Effector memory CD4-positive, alpha-beta T cell (primary cell): ENCODE data around the gene TMEM144.
"Not testable (repeated sequence)": the region's sequence is repeated elsewhere in the genome, so short reads cannot be mapped to it uniquely, and the experiment has no call there.

Experiments
- DNase-seq, 3 donors: peaks; one replicate each; pipeline ENCODE4 v3.0.0-alpha.2; 2020
- H3K27ac ChIP-seq: 2 replicates; pipeline ENCODE4 v1.7.0; 2013; ENCODE audit warnings: mild to moderate bottlenecking, low read length, moderate library complexity; ENCODE audit not compliant: insufficient read depth, poor library complexity, severe bottlenecking
- H3K27me3 ChIP-seq: replicated peaks from 2 replicates; pipeline ENCODE4 v1.7.0; 2013; ENCODE audit warnings: mild to moderate bottlenecking, low read length; ENCODE audit not compliant: insufficient read depth, control insufficient read depth, poor library complexity, severe bottlenecking
- H3K36me3 ChIP-seq: 2 replicates; pipeline ENCODE4 v1.7.0; 2013; ENCODE audit warnings: mild to moderate bottlenecking, low read length, moderate library complexity; ENCODE audit not compliant: control insufficient read depth, insufficient read depth
- H3K4me1 ChIP-seq: 2 replicates; pipeline ENCODE4 v1.7.0; 2013; ENCODE audit warnings: low read length, mild to moderate bottlenecking; ENCODE audit not compliant: control insufficient read depth, insufficient read depth, poor library complexity, severe bottlenecking
- H3K4me3 ChIP-seq: 2 replicates; pipeline ENCODE4 v1.7.0; 2013; ENCODE audit warnings: low read length, low read depth, mild to moderate bottlenecking; ENCODE audit not compliant: insufficient read depth, poor library complexity, severe bottlenecking
- H3K9me3 ChIP-seq: 2 replicates; pipeline ENCODE4 v1.7.0; 2013; ENCODE audit warnings: mild to moderate bottlenecking, low read length, moderate library complexity; ENCODE audit not compliant: control insufficient read depth

Gene TMEM144

GRCh38 chr4:158259955-158260575 is 49.8 kb downstream of the TMEM144 start:
- Histone ChIP-seq H3K4me1 (no peaks in the 10 kb centered on the region), H3K36me3 (no peaks in the 10 kb centered on the region), H3K4me3 (no peak overlapping the region), H3K27me3 (no peaks in the 10 kb centered on the region), H3K9me3 (no peaks in the 10 kb centered on the region), H3K27ac (no peak overlapping the region)
- no peak for DNase-seq

- Histone ChIP-seq H3K9me3 (no peaks in the 10 kb centered on the region), H3K4me1 (no peaks in the 10 kb centered on the region), H3K36me3 (no peaks in the 10 kb centered on the region), H3K4me3 (no peak overlapping the region), H3K27me3 (no peaks in the 10 kb centered on the region), H3K27ac (no peak overlapping the region)
- no peak for DNase-seq
These were observed 51.2 kb downstream of the TMEM144 start for GRCh38 chr4:158261480-158261879.

GRCh38 chr4:158268553-158268952 is 58.3 kb downstream of the TMEM144 start:
- Histone ChIP-seq H3K36me3 (no peaks in the 10 kb centered on the region), H3K4me1 (no peaks in the 10 kb centered on the region), H3K4me3 (no peak overlapping the region), H3K9me3 (no peaks in the 10 kb centered on the region), H3K27me3 (no peaks in the 10 kb centered on the region), H3K27ac (no peak overlapping the region)
- DNase-seq = no peak

GRCh38 chr4:158274636-158275035 is 64.3 kb downstream of the TMEM144 start:
- Histone ChIP-seq H3K9me3 (no peaks in the 10 kb centered on the region), H3K4me3 (no peak overlapping the region), H3K27me3 (no peaks in the 10 kb centered on the region), H3K36me3 (no peaks in the 10 kb centered on the region), H3K4me1 (no peaks in the 10 kb centered on the region), H3K27ac (no peak overlapping the region)
- DNase-seq = no peak

GRCh38 chr4:158277558-158277957 is 67.3 kb downstream of the TMEM144 start:
- Histone ChIP-seq H3K9me3 (no peaks in the 10 kb centered on the region), H3K27me3 (no peaks in the 10 kb centered on the region), H3K4me1 (no peaks in the 10 kb centered on the region), H3K36me3 (no peaks in the 10 kb centered on the region), H3K4me3 (no peak overlapping the region), H3K27ac (no peak overlapping the region)
- no peak for DNase-seq

GRCh38 chr4:158279052-158279451 is 68.8 kb downstream of the TMEM144 start:
- H3K4me1 ChIP-seq, DNase-seq, H3K27ac ChIP-seq, H3K4me3 ChIP-seq, H3K36me3 ChIP-seq, H3K27me3 ChIP-seq, H3K9me3 ChIP-seq: not testable (repeated sequence)

- DNase-seq = no peak
- Histone ChIP-seq H3K4me1 (no peaks in the 10 kb centered on the region), H3K36me3 (no peaks in the 10 kb centered on the region), H3K9me3 (no peaks in the 10 kb centered on the region), H3K27ac (no peak overlapping the region), H3K27me3 (no peaks in the 10 kb centered on the region), H3K4me3 (no peak overlapping the region)
These were observed 70.6 kb downstream of the TMEM144 start for GRCh38 chr4:158280856-158281255.

- H3K27me3 ChIP-seq = no peaks in the 10 kb centered on the region
- H3K36me3 ChIP-seq = no peaks in the 10 kb centered on the region
- no peaks in the 10 kb centered on the region for H3K4me1 ChIP-seq
- H3K9me3 ChIP-seq = no peaks in the 10 kb centered on the region
- no peak overlapping the region for H3K27ac ChIP-seq
- no peak for DNase-seq
- no peak overlapping the region for H3K4me3 ChIP-seq
These were observed 72.0 kb downstream of the TMEM144 start for GRCh38 chr4:158282252-158282651.

- Histone ChIP-seq H3K27me3 (no peaks in the 10 kb centered on the region), H3K36me3 (no peaks in the 10 kb centered on the region), H3K4me3 (no peak overlapping the region), H3K4me1 (no peaks in the 10 kb centered on the region), H3K27ac (no peak overlapping the region), H3K9me3 (no peaks in the 10 kb centered on the region)
- DNase-seq = no peak
These were observed 75.3 kb downstream of the TMEM144 start for GRCh38 chr4:158285429-158286216.

- no peaks in the 10 kb centered on the region for H3K27me3 ChIP-seq
- H3K27ac ChIP-seq = no peak overlapping the region
- H3K4me3 ChIP-seq = no peak overlapping the region
- no peak for DNase-seq
- H3K4me1 ChIP-seq = no peaks in the 10 kb centered on the region
- no peaks in the 10 kb centered on the region for H3K9me3 ChIP-seq
- no peaks in the 10 kb centered on the region for H3K36me3 ChIP-seq
These were observed 80.6 kb downstream of the TMEM144 start for GRCh38 chr4:158290912-158291311.
